ENCODE measurements around the gene P2RX1.

Gene P2RX1

DNA sequence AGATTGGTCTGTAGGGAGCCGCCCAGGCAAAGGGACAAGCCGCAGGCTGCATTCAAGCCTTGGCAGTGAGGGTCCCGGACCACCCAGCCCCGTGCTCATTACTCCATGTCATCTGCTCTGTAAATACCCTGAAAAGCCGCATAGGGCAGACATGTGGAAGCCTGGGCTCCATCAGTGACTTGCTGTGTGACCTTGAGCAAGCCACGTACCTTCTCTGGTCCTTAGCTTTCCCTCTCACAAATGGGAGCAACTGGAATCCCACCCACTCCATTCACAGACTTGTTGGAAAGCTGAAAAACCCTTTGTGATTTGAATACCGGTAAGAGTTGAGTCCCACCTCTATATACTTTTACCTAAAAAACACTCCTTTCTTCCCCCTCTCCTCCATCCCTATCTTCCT, 35.3 kb downstream of the P2RX1 start:
- in situ Hi-C loops (cut with HindIII; ENCODE audit: low pct_unique_long_range_greater_than_20kb, low sequenced_read_pairs): no loop called here
- TF ChIP-seq JUND (IDR thresholded peaks at IDR 0.05; ENCODE audit: low read depth): no peak

DNA sequence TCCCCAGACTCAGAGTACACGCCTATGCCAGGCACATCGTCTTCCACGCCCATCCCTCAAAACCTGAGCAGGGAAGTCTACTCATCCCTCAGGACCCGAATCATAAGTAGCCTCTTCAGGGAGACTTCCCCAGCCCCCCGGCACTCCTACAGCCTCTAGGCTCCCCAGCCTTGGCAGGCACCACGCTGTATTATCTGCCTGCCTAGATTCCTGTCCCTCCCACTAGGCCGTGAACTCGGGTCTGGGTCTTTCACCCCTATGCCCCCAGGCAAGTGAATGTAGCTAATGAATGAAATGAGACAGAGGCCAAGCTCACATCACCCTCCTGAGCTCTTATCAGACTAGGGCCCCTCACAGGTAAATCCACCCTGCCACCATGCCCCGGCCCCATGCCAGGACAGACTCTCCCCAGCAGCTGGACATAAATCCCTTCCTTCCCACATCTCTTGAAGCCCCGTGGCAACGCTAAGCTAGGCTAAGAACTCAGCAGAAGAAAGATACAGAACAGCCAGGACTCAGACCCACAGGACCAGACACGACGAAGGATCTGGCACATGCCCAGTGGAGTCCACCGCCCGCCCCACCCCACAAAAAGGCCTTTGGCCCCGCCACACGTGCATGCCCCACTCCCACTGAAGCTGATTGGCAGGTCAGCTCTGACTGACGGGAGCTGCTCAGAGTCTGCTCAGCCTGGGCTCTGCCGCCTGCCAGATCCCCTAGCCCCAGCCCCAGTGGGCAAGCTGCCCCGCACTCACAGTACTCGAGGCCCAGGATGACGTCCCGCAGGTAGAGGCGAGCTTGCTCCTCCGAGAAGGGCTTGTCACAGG, 36.5 kb downstream of the P2RX1 start:
- no peak for DNase-seq (ENCODE audit: low read depth in 1 of 2, low spot score in 1 of 2)
- in situ Hi-C loops (cut with HindIII; ENCODE audit: low pct_unique_long_range_greater_than_20kb, low sequenced_read_pairs): no loop called here
- TF ChIP-seq JUND (IDR thresholded peaks at IDR 0.05; ENCODE audit: low read depth): no peak

More for the DNA sequence above, 35.3 kb downstream of the P2RX1 start:
- no peak for DNase-seq (ENCODE audit: low read depth in 1 of 2, low spot score in 1 of 2)

DNA sequence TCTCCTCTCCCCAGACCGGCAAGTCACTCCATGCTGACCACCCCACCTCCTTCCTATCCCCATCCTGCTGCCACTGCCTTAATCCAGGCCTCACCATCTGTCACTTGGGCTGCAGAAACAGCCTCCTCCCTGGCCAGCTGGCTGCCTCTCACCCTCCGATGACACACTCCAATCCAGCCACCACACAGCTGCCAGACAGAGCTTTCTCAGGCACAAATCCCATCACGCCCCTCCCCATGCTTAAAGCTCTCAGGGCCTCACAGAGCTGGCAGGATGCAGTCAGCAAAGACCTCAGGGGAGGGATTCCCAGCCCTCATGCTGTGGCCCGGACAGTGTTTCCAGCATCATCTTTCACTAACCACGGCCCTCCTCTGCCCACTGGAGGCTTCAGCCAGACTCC, 37.1 kb downstream of the P2RX1 start:
- in situ Hi-C loops (cut with HindIII; ENCODE audit: low pct_unique_long_range_greater_than_20kb, low sequenced_read_pairs): no loop called here
- TF ChIP-seq JUND (IDR thresholded peaks at IDR 0.05; ENCODE audit: low read depth): no peak
- DNase-seq (ENCODE audit: low read depth in 1 of 2, low spot score in 1 of 2): no peak

DNA sequence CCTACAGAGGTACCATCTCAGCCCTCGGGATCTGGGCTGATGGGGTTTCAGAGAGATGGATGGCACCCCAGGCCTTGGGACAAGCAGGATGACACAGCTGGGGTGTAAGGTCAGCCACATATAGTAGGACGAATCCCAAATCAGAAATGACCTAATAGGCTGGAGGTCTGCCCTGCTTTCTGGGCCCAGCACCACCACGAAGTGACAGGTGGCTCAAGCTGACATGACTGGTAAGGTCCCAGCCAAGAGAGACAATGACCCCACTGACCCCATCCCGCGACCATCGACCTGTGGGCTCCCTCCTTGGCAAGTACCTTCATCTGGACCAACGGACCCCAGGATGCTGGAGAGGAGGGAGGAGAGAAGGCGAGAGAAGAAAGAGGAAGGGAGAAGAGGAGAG, 39.0 kb downstream of the P2RX1 start:
- no peak for TF ChIP-seq JUND (IDR thresholded peaks at IDR 0.05; ENCODE audit: low read depth)
- DNase-seq (ENCODE audit: low read depth in 1 of 2, low spot score in 1 of 2): no peak
- in situ Hi-C loops (cut with HindIII; ENCODE audit: low pct_unique_long_range_greater_than_20kb, low sequenced_read_pairs): no loop called here

DNA sequence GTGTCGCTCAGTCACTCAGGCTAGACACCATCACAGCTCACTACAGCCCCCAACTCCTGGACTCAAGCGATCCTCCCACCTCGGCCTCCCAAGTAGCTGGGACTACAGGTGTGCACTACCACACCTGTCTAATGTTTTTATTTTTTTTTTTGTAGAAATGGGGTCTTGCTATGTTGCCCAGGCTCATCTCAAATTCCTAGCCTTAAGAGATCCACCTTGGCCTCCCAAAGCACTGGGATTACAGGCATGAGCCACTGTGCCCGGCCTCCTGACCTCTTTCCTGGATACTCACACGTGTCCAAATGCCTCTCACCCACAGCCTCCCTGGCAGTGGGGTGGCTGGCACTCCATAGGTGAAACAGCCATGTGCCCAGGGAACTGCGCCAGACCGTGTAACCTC, 40.9 kb downstream of the P2RX1 start:
- no peak for TF ChIP-seq JUND (IDR thresholded peaks at IDR 0.05; ENCODE audit: low read depth)
- in situ Hi-C loops (cut with HindIII; ENCODE audit: low pct_unique_long_range_greater_than_20kb, low sequenced_read_pairs): no loop called here

DNA sequence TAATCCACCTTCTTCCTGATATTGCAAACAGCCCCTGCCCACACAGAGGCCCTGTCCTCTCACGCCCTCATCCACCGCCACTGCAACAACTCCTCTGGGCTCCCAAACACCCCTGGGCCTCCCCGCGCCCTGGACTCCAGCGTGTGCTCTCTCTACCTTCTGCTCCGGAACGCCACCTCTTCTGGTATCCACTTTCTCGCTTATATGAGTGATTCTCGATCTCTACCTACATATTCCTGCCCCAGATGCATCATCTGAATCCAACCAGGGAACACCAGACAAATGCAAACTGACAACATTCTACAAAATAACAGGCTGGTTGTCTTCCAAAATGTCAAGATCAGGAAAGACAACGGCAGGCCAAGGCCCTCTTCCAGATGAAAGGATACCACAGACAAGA, 42.4 kb downstream of the P2RX1 start:
- in situ Hi-C loops (cut with HindIII; ENCODE audit: low pct_unique_long_range_greater_than_20kb, low sequenced_read_pairs): no loop called here
- TF ChIP-seq JUND (IDR thresholded peaks at IDR 0.05; ENCODE audit: low read depth): no peak
- no peak for DNase-seq (ENCODE audit: low read depth in 1 of 2, low spot score in 1 of 2)

More for the DNA sequence above, 40.9 kb downstream of the P2RX1 start:
- no peak for DNase-seq (ENCODE audit: low read depth in 1 of 2, low spot score in 1 of 2)

DNA sequence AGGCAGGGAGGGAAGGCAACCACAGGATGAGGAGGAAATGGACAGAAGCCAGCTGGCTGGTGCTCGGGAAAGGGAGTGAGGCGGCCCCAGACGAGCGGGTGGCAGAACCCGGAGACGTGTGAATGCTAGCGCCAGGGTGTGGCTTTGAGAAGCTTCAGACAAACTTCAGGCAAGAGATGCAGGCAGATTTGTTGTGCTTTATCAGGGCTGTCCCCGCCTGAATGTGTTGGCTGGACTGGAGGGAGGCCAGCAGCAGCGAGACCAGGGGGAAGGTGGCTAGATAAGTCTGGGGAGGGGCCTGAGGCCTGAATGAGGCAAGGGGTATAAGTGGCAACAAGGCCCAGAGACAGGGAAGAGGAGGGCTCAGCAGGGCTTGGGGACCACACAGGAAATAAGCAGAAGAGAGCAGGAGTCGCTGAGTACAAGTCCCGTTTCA, 45.4 kb downstream of the P2RX1 start:
- in situ Hi-C loops (cut with HindIII; ENCODE audit: low pct_unique_long_range_greater_than_20kb, low sequenced_read_pairs): no loop called here
- DNase-seq (ENCODE audit: low read depth in 1 of 2, low spot score in 1 of 2): no peak
- TF ChIP-seq JUND (IDR thresholded peaks at IDR 0.05; ENCODE audit: low read depth): no peak

DNA sequence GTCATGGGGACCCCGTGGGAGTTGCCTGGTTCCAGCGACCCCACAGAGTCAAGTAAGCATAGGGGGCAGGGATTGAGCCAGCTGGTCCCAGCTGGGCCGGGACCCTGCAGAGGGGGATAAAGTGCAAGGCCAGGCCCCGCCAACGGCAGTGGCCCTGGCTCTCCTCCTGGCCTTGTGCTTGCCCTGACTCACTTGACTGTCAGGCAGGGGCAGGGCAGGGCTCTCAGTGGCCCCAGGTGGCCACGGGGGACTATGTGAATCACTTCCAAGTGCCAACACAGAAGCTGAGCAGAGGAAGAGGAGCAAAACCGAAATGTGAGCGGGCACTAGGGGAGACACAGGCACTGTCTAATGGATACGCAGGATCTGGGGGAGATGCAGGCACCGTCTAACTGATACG, 48.7 kb downstream of the P2RX1 start:
- in situ Hi-C loops (cut with HindIII; ENCODE audit: low pct_unique_long_range_greater_than_20kb, low sequenced_read_pairs): no loop called here
- no peak for DNase-seq (ENCODE audit: low read depth in 1 of 2, low spot score in 1 of 2)
- TF ChIP-seq JUND (IDR thresholded peaks at IDR 0.05; ENCODE audit: low read depth): no peak

DNA sequence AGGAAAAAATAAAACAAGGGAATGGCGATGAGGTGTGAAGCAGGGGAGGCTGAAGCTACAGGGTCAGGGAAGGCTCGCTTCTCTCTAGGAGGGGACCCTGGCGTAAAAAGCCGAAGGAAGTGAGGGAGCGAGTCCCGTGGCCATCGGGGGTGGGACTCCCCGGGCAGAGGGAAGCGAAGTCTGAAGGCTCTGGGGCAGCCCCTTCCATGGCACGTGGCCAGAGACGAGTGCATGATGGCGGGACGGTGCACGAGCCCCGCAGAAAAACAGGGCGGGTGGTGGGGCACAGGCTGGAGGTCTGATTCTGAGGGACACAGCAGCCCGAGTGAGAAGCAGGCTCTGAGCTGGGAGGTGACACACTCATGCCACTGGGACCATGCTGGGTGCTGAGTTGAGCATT, 49.2 kb downstream of the P2RX1 start:
- in situ Hi-C loops (cut with HindIII; ENCODE audit: low pct_unique_long_range_greater_than_20kb, low sequenced_read_pairs): no loop called here
- DNase-seq (ENCODE audit: low read depth in 1 of 2, low spot score in 1 of 2): no peak
- no peak for TF ChIP-seq JUND (IDR thresholded peaks at IDR 0.05; ENCODE audit: low read depth)

DNA sequence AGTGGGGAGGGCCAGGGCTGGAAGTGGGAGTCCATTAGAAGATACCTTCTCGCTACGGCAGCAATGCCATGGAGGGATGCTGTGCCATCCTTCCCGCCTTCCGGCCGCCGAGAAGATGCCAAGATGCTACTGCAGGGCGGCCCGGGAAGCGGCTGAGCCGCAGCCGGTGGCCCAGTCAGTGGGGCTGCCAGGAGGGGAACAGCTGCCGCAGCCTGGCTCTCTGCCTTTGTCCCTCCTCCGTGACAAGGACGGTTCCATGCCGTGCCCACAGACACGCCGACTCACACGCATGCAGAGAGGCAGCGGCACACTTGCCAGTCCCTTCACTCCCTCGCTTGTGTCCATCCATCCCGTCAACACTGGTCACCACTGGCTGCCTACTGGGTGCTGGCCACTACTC, 50.0 kb downstream of the P2RX1 start:
- no peak for TF ChIP-seq JUND (IDR thresholded peaks at IDR 0.05; ENCODE audit: low read depth)
- DNase-seq (ENCODE audit: low read depth in 1 of 2, low spot score in 1 of 2): no peak
- in situ Hi-C loops (cut with HindIII; ENCODE audit: low pct_unique_long_range_greater_than_20kb, low sequenced_read_pairs): no loop called here

DNA sequence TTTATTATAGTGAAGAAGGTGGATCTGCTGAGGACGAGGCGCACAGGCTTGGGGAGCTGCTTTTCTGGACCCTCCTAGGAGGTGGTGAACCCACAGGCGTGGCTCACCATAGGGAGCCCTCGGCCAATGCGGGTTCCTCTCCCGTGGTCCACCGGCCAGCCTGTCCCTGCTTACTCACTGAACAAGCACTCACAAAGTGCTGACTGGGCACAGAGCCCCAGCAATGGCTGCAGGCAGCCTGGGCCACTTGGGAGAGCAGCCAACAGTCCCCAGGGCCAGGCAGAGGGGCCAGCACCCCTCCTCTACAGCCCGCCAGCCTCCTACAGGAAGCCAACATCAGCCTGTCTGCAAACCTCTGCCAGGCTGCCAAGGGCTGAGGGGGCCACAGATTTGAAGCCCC, 51.1 kb downstream of the P2RX1 start:
- no peak for DNase-seq (ENCODE audit: low read depth in 1 of 2, low spot score in 1 of 2)
- TF ChIP-seq JUND (IDR thresholded peaks at IDR 0.05; ENCODE audit: low read depth): no peak
- in situ Hi-C loops (cut with HindIII; ENCODE audit: low pct_unique_long_range_greater_than_20kb, low sequenced_read_pairs): no loop called here

DNA sequence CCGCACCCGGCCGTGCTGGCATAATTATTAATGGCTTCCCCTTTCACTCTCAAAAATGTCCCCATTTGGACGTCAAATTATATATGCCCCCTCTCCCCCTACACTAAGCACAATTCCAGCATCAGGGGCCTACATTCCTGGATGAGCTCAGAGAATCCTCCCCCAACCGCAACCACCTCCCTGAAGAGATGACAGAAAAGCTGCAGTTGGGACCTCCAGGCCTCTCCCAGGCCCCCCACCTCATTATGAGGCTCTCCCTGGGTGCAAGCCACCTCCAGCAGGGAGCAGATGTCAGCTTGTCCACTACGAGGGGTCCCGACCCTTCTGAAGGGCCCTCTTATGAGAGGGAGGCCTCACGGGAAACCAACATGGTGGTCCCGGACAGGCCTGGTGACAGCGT, 51.7 kb downstream of the P2RX1 start:
- no peak for TF ChIP-seq JUND (IDR thresholded peaks at IDR 0.05; ENCODE audit: low read depth)
- in situ Hi-C loops (cut with HindIII; ENCODE audit: low pct_unique_long_range_greater_than_20kb, low sequenced_read_pairs): no loop called here
- DNase-seq (ENCODE audit: low read depth in 1 of 2, low spot score in 1 of 2): no peak

DNA sequence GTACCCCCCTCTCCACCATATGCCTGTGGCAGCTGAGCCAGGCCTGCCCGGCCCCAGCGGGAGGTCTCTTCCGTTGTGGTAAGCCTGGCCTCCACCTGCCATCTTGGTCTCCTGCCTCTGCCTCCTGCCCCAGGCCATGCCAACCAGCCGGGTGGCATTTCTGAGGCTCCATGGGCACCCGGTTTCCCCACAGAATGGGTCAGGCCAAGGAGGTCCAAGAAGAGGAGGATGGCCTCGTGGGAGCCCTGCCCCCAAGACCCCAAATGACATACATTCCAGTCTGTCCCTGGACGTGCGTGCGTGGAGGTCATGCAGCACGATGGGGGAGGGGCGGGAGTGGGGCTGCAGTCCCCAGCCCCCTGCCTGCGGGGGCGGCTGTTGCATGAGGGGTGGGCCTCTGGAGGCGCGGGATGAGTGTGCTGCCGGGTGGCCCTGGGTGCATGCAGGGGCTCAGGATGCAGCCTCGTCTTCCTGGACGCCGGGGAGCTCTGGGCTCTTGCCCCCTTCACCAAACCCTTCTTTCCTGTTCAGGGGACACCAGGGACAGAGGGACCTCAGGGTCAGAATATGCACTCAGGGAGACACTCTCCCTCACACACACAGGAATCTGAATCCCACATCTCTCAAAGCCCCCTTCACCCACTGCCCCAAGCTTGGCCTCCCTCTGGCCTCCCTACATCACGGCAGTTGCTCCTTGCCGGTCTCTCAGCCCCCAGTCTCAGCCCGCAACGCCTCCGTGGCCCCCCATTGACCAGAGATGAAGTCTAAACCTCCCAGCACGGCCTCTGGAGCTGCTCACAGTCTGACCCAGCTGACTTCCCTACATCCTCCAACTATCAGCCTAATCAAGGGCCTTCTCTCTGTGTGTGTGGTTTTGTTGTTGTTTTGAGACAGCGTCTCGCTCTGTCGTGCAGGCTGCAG, 54.2 kb downstream of the P2RX1 start:
- no peak for DNase-seq (ENCODE audit: low read depth in 1 of 2, low spot score in 1 of 2)
- no peak for TF ChIP-seq JUND (IDR thresholded peaks at IDR 0.05; ENCODE audit: low read depth)
- in situ Hi-C loops (cut with HindIII; ENCODE audit: low pct_unique_long_range_greater_than_20kb, low sequenced_read_pairs): no loop called here

All from T47D (cell line).